GM23338 (cell line): ENCODE data around the gene MXRA8.

Experiments
- CREB1 ChIP-seq: fragments of 250-450 bp; sonication (Bioruptor Pico); IDR thresholded peaks from 2 replicates; pipeline ENCODE4 v1.5.0; 2020; ENCODE audit warnings: low read depth, mild to moderate bottlenecking, moderate library complexity
- EZH2 ChIP-seq: fragments of 200-600 bp; sonication (generic); IDR thresholded peaks from one replicate; pipeline ENCODE4 v1.8.0; 2017; ENCODE audit warnings: antibody characterized with exemption, mild to moderate bottlenecking, low read depth; ENCODE audit not compliant: unreplicated experiment
- EZH2phosphoT487 ChIP-seq: fragments of 200-600 bp; sonication (generic); IDR thresholded peaks from one replicate; pipeline ENCODE4 v1.8.1; 2018; ENCODE audit warnings: antibody characterized with exemption; ENCODE audit not compliant: unreplicated experiment
- JUNB ChIP-seq: IDR thresholded peaks from one replicate; pipeline ENCODE4 v1.6.1; 2016; ENCODE audit warnings: antibody characterized with exemption; ENCODE audit not compliant: unreplicated experiment
- NANOG ChIP-seq: IDR thresholded peaks from 2 replicates; pipeline ENCODE4 v1.6.1; 2016; ENCODE audit warnings: antibody characterized with exemption, borderline replicate concordance
- REST ChIP-seq: IDR thresholded peaks from one replicate; pipeline ENCODE4 v1.6.1; 2018; ENCODE audit warnings: antibody characterized with exemption; ENCODE audit not compliant: unreplicated experiment
- TF ChIP-seq, protein P1 (sequence below), 2 experiments: fragments of 200-600 bp in 1 of 2; sonication (generic) in 1 of 2; conservative IDR thresholded peaks; 2 replicates each; pipeline versions ENCODE4 v1.5.1 to v1.6.1; 2016 to 2017; ENCODE audit warnings: antibody characterized with exemption in 2 of 2, low read depth in 2 of 2, mild to moderate bottlenecking in 2 of 2, moderate library complexity in 1 of 2

GRCh38 chr1:1353389-1354151 lies 4.8 kb downstream of the MXRA8 start:
- TF ChIP-seq CREB1 (CRISPR knock-in tag) = no peak
- TF ChIP-seq, protein P1, sequence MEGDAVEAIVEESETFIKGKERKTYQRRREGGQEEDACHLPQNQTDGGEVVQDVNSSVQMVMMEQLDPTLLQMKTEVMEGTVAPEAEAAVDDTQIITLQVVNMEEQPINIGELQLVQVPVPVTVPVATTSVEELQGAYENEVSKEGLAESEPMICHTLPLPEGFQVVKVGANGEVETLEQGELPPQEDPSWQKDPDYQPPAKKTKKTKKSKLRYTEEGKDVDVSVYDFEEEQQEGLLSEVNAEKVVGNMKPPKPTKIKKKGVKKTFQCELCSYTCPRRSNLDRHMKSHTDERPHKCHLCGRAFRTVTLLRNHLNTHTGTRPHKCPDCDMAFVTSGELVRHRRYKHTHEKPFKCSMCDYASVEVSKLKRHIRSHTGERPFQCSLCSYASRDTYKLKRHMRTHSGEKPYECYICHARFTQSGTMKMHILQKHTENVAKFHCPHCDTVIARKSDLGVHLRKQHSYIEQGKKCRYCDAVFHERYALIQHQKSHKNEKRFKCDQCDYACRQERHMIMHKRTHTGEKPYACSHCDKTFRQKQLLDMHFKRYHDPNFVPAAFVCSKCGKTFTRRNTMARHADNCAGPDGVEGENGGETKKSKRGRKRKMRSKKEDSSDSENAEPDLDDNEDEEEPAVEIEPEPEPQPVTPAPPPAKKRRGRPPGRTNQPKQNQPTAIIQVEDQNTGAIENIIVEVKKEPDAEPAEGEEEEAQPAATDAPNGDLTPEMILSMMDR (conservative IDR thresholded peaks at IDR 0.05; ENCODE audit: low read depth in 2 of 2) = no peak
- TF ChIP-seq EZH2 = no peak
- TF ChIP-seq REST = no peak
- TF ChIP-seq EZH2phosphoT487 = no peak
- no peak for TF ChIP-seq NANOG
- no peak for TF ChIP-seq JUNB
